HEK293 (cell line): ENCODE data around the gene SKI.

Experiments
- CTCF ChIA-PET: fragments of 350-600 bp; formaldehyde crosslinking; extraction: SDS; loops from one replicate; lab custom pipeline; 2021; ENCODE audit warnings: antibody characterized with exemption; lab: Yijun Ruan, JAX
- POLR2A ChIA-PET: fragments of 300-600 bp; formaldehyde crosslinking; extraction: SDS; loops from one replicate; lab custom pipeline; 2020; ENCODE audit warnings: antibody characterized with exemption, inconsistent platforms; lab: Yijun Ruan, JAX
- H3K27ac ChIP-seq: fragments of 200-500 bp; sonication (Bioruptor generic); 2 replicates; pipeline ENCODE4 v1.5.1; 2014; ENCODE audit warnings: low read depth, low read length, control low read depth, inconsistent platforms; ENCODE audit errors: extremely low read depth
- H3K36me3 ChIP-seq, 2 experiments: fragments of 200-500 bp in 1 of 2; sonication (Bioruptor generic) in 1 of 2; 1 replicate in 1 of 2; 2 replicates in 1 of 2; pipeline ENCODE4 v1.5.1; 2014 to 2017; ENCODE audit warnings: inconsistent platforms in 2 of 2, low read length in 2 of 2; ENCODE audit not compliant: control insufficient read depth in 2 of 2, insufficient read depth in 1 of 2
- H3K4me1 ChIP-seq: fragments of 200-500 bp; sonication (Bioruptor generic); 2 replicates; pipeline ENCODE4 v1.5.1; 2014; ENCODE audit warnings: mild to moderate bottlenecking, low read length, inconsistent platforms; ENCODE audit not compliant: control insufficient read depth, insufficient read depth
- H3K4me3 ChIP-seq: 2 replicates; pipeline ENCODE4 v1.5.1; 2011; ENCODE audit warnings: low read depth, mild to moderate bottlenecking, control low read depth, low read length, moderate library complexity
- H3K9me3 ChIP-seq: fragments of 200-500 bp; sonication (Bioruptor generic); 2 replicates; pipeline ENCODE4 v1.5.1; 2014; ENCODE audit warnings: low read depth, low read length, inconsistent platforms; ENCODE audit not compliant: control insufficient read depth, insufficient read depth
- PRDM4 ChIP-seq: fragments of 450-650 bp; formaldehyde crosslinking; IDR thresholded peaks from 2 replicates; pipeline ENCODE4 v1.5.1; 2017; ENCODE audit warnings: missing biosample characterization, missing genetic modification characterization
- SCRT2 ChIP-seq: fragments of 450-650 bp; formaldehyde crosslinking; IDR thresholded peaks from 2 replicates; pipeline ENCODE4 v1.5.1; 2016; ENCODE audit warnings: missing biosample characterization, missing genetic modification characterization
- SP7 ChIP-seq: fragments of 450-650 bp; formaldehyde crosslinking; IDR thresholded peaks from 2 replicates; pipeline ENCODE4 v1.5.1; 2016; ENCODE audit warnings: missing biosample characterization, missing genetic modification characterization
- WT1 ChIP-seq: fragments of 450-650 bp; formaldehyde crosslinking; IDR thresholded peaks from 2 replicates; pipeline ENCODE4 v1.5.1; 2016; ENCODE audit warnings: missing biosample characterization, missing genetic modification characterization
- ZBTB20 ChIP-seq: fragments of 450-650 bp; formaldehyde crosslinking; IDR thresholded peaks from 2 replicates; pipeline ENCODE4 v1.5.1; 2016; ENCODE audit warnings: missing biosample characterization, missing genetic modification characterization
- ZBTB44 ChIP-seq: fragments of 450-650 bp; IDR thresholded peaks from 2 replicates; pipeline ENCODE4 v1.5.1; 2018; ENCODE audit warnings: missing biosample characterization, mild to moderate bottlenecking, missing genetic modification characterization
- ZBTB48 ChIP-seq: fragments of 450-650 bp; formaldehyde crosslinking; IDR thresholded peaks from 2 replicates; pipeline ENCODE4 v1.5.1; 2016; ENCODE audit warnings: missing biosample characterization, missing genetic modification characterization
- ZBTB8A ChIP-seq: fragments of 450-650 bp; formaldehyde crosslinking; IDR thresholded peaks from 2 replicates; pipeline ENCODE4 v1.5.1; 2016; ENCODE audit warnings: missing biosample characterization, missing genetic modification characterization
- ZFP3 ChIP-seq: fragments of 450-650 bp; formaldehyde crosslinking; IDR thresholded peaks from 2 replicates; pipeline ENCODE4 v1.5.1; 2016; ENCODE audit warnings: low read depth, missing biosample characterization, missing genetic modification characterization
- ZIC2 ChIP-seq: fragments of 450-650 bp; formaldehyde crosslinking; IDR thresholded peaks from 2 replicates; pipeline ENCODE4 v1.5.1; 2016; ENCODE audit warnings: missing biosample characterization, missing genetic modification characterization
- ZNF132 ChIP-seq: fragments of 450-650 bp; formaldehyde crosslinking; IDR thresholded peaks from 2 replicates; pipeline ENCODE4 v1.5.1; 2017; ENCODE audit warnings: missing biosample characterization, missing genetic modification characterization, borderline replicate concordance
- ZNF175 ChIP-seq: fragments of 450-650 bp; formaldehyde crosslinking; IDR thresholded peaks from 2 replicates; pipeline ENCODE4 v1.5.1; 2016; ENCODE audit warnings: missing biosample characterization, missing genetic modification characterization
- ZNF223 ChIP-seq: fragments of 450-650 bp; formaldehyde crosslinking; IDR thresholded peaks from 2 replicates; pipeline ENCODE4 v1.5.1; 2016; ENCODE audit warnings: missing biosample characterization, missing genetic modification characterization
- ZNF274 ChIP-seq, 2 experiments: fragments of 200-500 bp in 1 of 2; fragments of 450-650 bp in 1 of 2; sonication (Bioruptor generic) in 1 of 2; formaldehyde crosslinking in 1 of 2; IDR thresholded peaks; 2 replicates each; pipeline versions ENCODE4 v1.5.1 to v1.6.1; 2014 to 2016; ENCODE audit warnings: borderline replicate concordance in 1 of 2, inconsistent platforms in 1 of 2, low read length in 1 of 2, missing biosample characterization in 1 of 2, missing genetic modification characterization in 1 of 2
- ZNF335 ChIP-seq: fragments of 450-650 bp; formaldehyde crosslinking; conservative IDR thresholded peaks from 2 replicates; pipeline ENCODE4 v1.5.1; 2016; ENCODE audit warnings: missing biosample characterization, missing genetic modification characterization
- ZNF521 ChIP-seq: fragments of 450-650 bp; formaldehyde crosslinking; IDR thresholded peaks from 2 replicates; pipeline ENCODE4 v1.5.1; 2017; ENCODE audit warnings: missing biosample characterization, mild to moderate bottlenecking, missing genetic modification characterization
- ZNF571 ChIP-seq: fragments of 450-650 bp; formaldehyde crosslinking; IDR thresholded peaks from 2 replicates; pipeline ENCODE4 v1.5.0; 2017; ENCODE audit warnings: missing biosample characterization, missing genetic modification characterization
- ZNF600 ChIP-seq: fragments of 450-650 bp; formaldehyde crosslinking; IDR thresholded peaks from 2 replicates; pipeline ENCODE4 v1.5.1; 2016; ENCODE audit warnings: missing biosample characterization, missing genetic modification characterization
- ZNF664 ChIP-seq: fragments of 450-650 bp; formaldehyde crosslinking; IDR thresholded peaks from 2 replicates; pipeline ENCODE4 v1.5.1; 2016; ENCODE audit warnings: missing biosample characterization, missing genetic modification characterization
- ZSCAN16 ChIP-seq: fragments of 450-650 bp; formaldehyde crosslinking; IDR thresholded peaks from 2 replicates; pipeline ENCODE4 v1.5.1; 2016; ENCODE audit warnings: missing biosample characterization, missing genetic modification characterization

Gene SKI

GRCh38 chr1:2209400-2210083, 18.6 kb upstream of the SKI start:
- H3K27ac ChIP-seq = no peak overlapping the region
- POLR2A ChIA-PET = interaction anchor here (0.6 to 1.5 kb wide), 3 partner anchors 18 to 25 kb away, joined by 3 to 5 read pairs (median 4); no protein-coding TSS in a partner anchor

GRCh38 chr1:2210084-2210653, 17.9 kb upstream of the SKI start:
- no peak overlapping the region for H3K4me3 ChIP-seq
- TF ChIP-seq ZNF521 (tag by site-specific recombination) (no peak), ZNF175 (no peak), ZFP3 (tag by site-specific recombination) (no peak), WT1 (tag by site-specific recombination) (no peak), ZNF571 (tag by site-specific recombination) (no peak), PRDM4 (tag by site-specific recombination) (peak; percentile 81), ZIC2 (tag by site-specific recombination) (0 out of 2 replicates have a peak, but pooled peaks have one; percentile 3)
- TF ChIP-seq, all 188 proteins: peak for 2
- no peak overlapping the region for H3K27ac ChIP-seq
- no peaks in the 10 kb centered on the region for H3K36me3 ChIP-seq
- ChIA-PET CTCF (interaction anchor here (1.4 kb wide), 1 partner anchor 15 kb away, joined by 4 read pairs; the partner anchor contains the start of gene FAAP20), POLR2A (interaction anchor here (1.5 to 3.2 kb wide), 3 partner anchors 17 to 19 kb away, joined by 4 to 21 read pairs (median 5); partner anchors contain the start of gene SKI)
- H3K4me1 ChIP-seq = peaks cover 9% of the 10 kb centered on the region
- H3K9me3 ChIP-seq = no peaks in the 10 kb centered on the region

More at GRCh38 chr1:2209400-2210083, 18.6 kb upstream of the SKI start:
- Histone ChIP-seq H3K4me3 (no peak overlapping the region), H3K9me3 (no peaks in the 10 kb centered on the region), H3K4me1 (peaks cover 9% of the 10 kb centered on the region)
- CTCF ChIA-PET = interaction anchor here (1.1 to 1.4 kb wide), 2 partner anchors 13 to 15 kb away, joined by 3 to 4 read pairs; partner anchors contain the start of gene FAAP20
- TF ChIP-seq ZIC2 (tag by site-specific recombination) (peak; percentile 56), ZNF274 (IDR thresholded peaks at IDR 0.05; ENCODE audit: low read length) (no peak), ZNF274 (tag by site-specific recombination; IDR thresholded peaks at IDR 0.05; ENCODE audit: borderline replicate concordance) (no peak)
- TF ChIP-seq, all 188 proteins: peak for 1
- no peaks in the 10 kb centered on the region for H3K36me3 ChIP-seq

GRCh38 chr1:2210786-2211185, 17.3 kb upstream of the SKI start:
- Histone ChIP-seq H3K4me3 (no peak overlapping the region), H3K36me3 (no peaks in the 10 kb centered on the region), H3K27ac (no peak overlapping the region; the same call in 1 of the 2 replicates), H3K4me1 (peaks cover 9% of the 10 kb centered on the region), H3K9me3 (no peaks in the 10 kb centered on the region)
- POLR2A ChIA-PET = interaction anchor here (3.2 kb wide), 1 partner anchor 17 kb away, joined by 21 read pairs; the partner anchor contains the start of gene SKI
- no peak for TF ChIP-seq ZNF664 (tag by site-specific recombination)
- TF ChIP-seq SP7 (tag by site-specific recombination) = no peak
- TF ChIP-seq ZBTB8A (tag by site-specific recombination) = peak; percentile 41
- no peak for TF ChIP-seq ZNF223 (tag by site-specific recombination)
- TF ChIP-seq ZBTB20 (tag by site-specific recombination) = 0 out of 2 replicates have a peak, but pooled peaks have one; percentile 21
- TF ChIP-seq ZBTB48 = 0 out of 2 replicates have a peak, but pooled peaks have one; percentile 25
- no peak for TF ChIP-seq ZSCAN16 (tag by site-specific recombination)
- TF ChIP-seq ZNF600 (tag by site-specific recombination) = 0 out of 2 replicates have a peak, but pooled peaks have one; percentile 23
- TF ChIP-seq SCRT2 (tag by site-specific recombination) = no peak
- TF ChIP-seq ZBTB44 (tag by site-specific recombination) = no peak
- TF ChIP-seq ZNF335 (tag by site-specific recombination) = peak; percentile 26; the same call in 1 of the 2 replicates
- no peak for TF ChIP-seq ZNF132 (tag by site-specific recombination)
- CTCF ChIA-PET = no interaction called here
